Osteoblast (primary cell): Measurements from ENCODE around the gene ABCC11. TPM values are rescaled to one million over a fixed set of nuclear protein-coding genes. Genes with fewer than 3 reads are reported as not detected.
A peak's percentile ranks its signal among the peaks of the same experiment; 100 is the strongest.

Source experiments
- DNase-seq: peaks from one replicate; pipeline ENCODE4 v3.0.0; 2011; ENCODE audit warnings: low spot score, mixed read lengths; ENCODE audit not compliant: insufficient read length; ENCODE audit errors: missing footprints
- H2AFZ ChIP-seq: 2 replicates; pipeline ENCODE4 v1.6.0; 2011; ENCODE audit warnings: mild to moderate bottlenecking, low read length
- H3K27ac ChIP-seq: 2 replicates; pipeline ENCODE4 v1.5.1; 2011; ENCODE audit warnings: mild to moderate bottlenecking, low read depth, low read length, moderate library complexity
- H3K27me3 ChIP-seq: 2 replicates; pipeline ENCODE4 v1.6.0; 2012; ENCODE audit warnings: mild to moderate bottlenecking, control low read depth, inconsistent platforms, low read length, moderate library complexity; ENCODE audit not compliant: insufficient read depth
- H3K36me3 ChIP-seq: 2 replicates; pipeline ENCODE4 v1.5.1; 2011; ENCODE audit warnings: mild to moderate bottlenecking, low read length, control low read depth, moderate library complexity; ENCODE audit not compliant: insufficient read depth
- H3K4me1 ChIP-seq: 2 replicates; pipeline ENCODE4 v1.5.1; 2011; ENCODE audit warnings: mild to moderate bottlenecking, low read length, control low read depth, moderate library complexity; ENCODE audit not compliant: insufficient read depth
- H3K4me2 ChIP-seq: 2 replicates; pipeline ENCODE4 v1.6.0; 2011; ENCODE audit warnings: mild to moderate bottlenecking, low read length; ENCODE audit not compliant: insufficient read depth
- H3K4me3 ChIP-seq: fragments of 200-600 bp; sonication (generic); 3 replicates; pipeline ENCODE4 v1.5.1; 2012; ENCODE audit warnings: mild to moderate bottlenecking, low read length, inconsistent platforms; ENCODE audit not compliant: insufficient read depth
- H3K79me2 ChIP-seq: 2 replicates; pipeline ENCODE4 v1.6.0; 2012; ENCODE audit warnings: mild to moderate bottlenecking, low read length, control low read depth, inconsistent platforms; ENCODE audit not compliant: insufficient read depth
- H3K9me3 ChIP-seq: 2 replicates; pipeline ENCODE4 v1.5.1; 2011; ENCODE audit warnings: low read depth, low read length, control low read depth
- H4K20me1 ChIP-seq: 2 replicates; pipeline ENCODE4 v1.6.0; 2012; ENCODE audit warnings: mild to moderate bottlenecking, low read length, control low read depth; ENCODE audit not compliant: insufficient read depth
- CTCF ChIP-seq: IDR thresholded peaks from 2 replicates; pipeline ENCODE4 v1.5.1; 2011; ENCODE audit warnings: mild to moderate bottlenecking, low read depth, low read length, moderate library complexity; ENCODE audit errors: extremely low read depth
- total RNA-seq: library from RNA; depleted of rRNA; stranded (reverse); fragments of >200 nt; gene quantifications from 2 replicates; pipeline ENCODE4 v1.2.3, GENCODE V29; 2012

ABCC11 gene
- total RNA-seq, 1 donor: under 0.01 TPM

- Histone ChIP-seq H4K20me1 (no peaks in the 10 kb centered on the region), H2AFZ (peak overlapping the region; percentile 63), H3K4me2 (peak overlapping the region; percentile 78), H3K36me3 (no peaks in the 10 kb centered on the region), H3K9me3 (no peaks in the 10 kb centered on the region), H3K4me1 (peaks cover 7% of the 10 kb centered on the region), H3K4me3 (peak overlapping the region; percentile 50), H3K79me2 (no peaks in the 10 kb centered on the region), H3K27ac (no peak overlapping the region), H3K27me3 (no peaks in the 10 kb centered on the region)
- TF ChIP-seq CTCF: peak; percentile 84
- peak; percentile 90 for DNase-seq
Measured at GRCh38 chr16:48164907-48165715, 82.2 kb downstream of the ABCC11 start.

- Histone ChIP-seq H2AFZ (no peak overlapping the region), H3K4me1 (peaks cover 14% of the 10 kb centered on the region), H3K27ac (no peak overlapping the region), H3K79me2 (no peaks in the 10 kb centered on the region), H3K4me2 (no peak overlapping the region), H3K4me3 (no peak overlapping the region), H4K20me1 (no peaks in the 10 kb centered on the region), H3K27me3 (no peaks in the 10 kb centered on the region), H3K9me3 (no peaks in the 10 kb centered on the region), H3K36me3 (no peaks in the 10 kb centered on the region)
- DNase-seq: no peak
- TF ChIP-seq CTCF: no peak
Measured at GRCh38 chr16:48162839-48163410, 84.4 kb downstream of the ABCC11 start.

GRCh38 chr16:48161906-48162305 lies 85.4 kb downstream of the ABCC11 start:
- Histone ChIP-seq H3K9me3 (no peaks in the 10 kb centered on the region), H3K4me2 (no peak overlapping the region), H3K4me1 (peaks cover 14% of the 10 kb centered on the region), H3K27me3 (no peaks in the 10 kb centered on the region), H4K20me1 (no peaks in the 10 kb centered on the region), H3K36me3 (no peaks in the 10 kb centered on the region), H3K27ac (no peak overlapping the region), H3K79me2 (no peaks in the 10 kb centered on the region), H2AFZ (no peak overlapping the region), H3K4me3 (no peak overlapping the region)
- DNase-seq: no peak
- no peak for TF ChIP-seq CTCF

- Histone ChIP-seq H3K9me3 (no peaks in the 10 kb centered on the region), H2AFZ (no peak overlapping the region), H3K4me2 (no peak overlapping the region), H3K27me3 (no peaks in the 10 kb centered on the region), H3K27ac (no peak overlapping the region), H4K20me1 (no peaks in the 10 kb centered on the region), H3K4me3 (no peak overlapping the region), H3K79me2 (no peaks in the 10 kb centered on the region), H3K36me3 (no peaks in the 10 kb centered on the region), H3K4me1 (peaks cover 13% of the 10 kb centered on the region)
- DNase-seq: no peak
- TF ChIP-seq CTCF: no peak
Measured at GRCh38 chr16:48160575-48160974, 86.8 kb downstream of the ABCC11 start.
